22Rv1 (cell line): ENCODE measurements around the gene ARPC5.

Experiments
- H3K27ac ChIP-seq: fragments of 450-650 bp; 2 replicates; pipeline ENCODE4 v1.5.1; 2017
- CTCF ChIP-seq: fragments of 450-650 bp; IDR thresholded peaks from 2 replicates; pipeline ENCODE4 v1.5.1; 2017; ENCODE audit warnings: mild to moderate bottlenecking
- ZFX ChIP-seq: fragments of 450-650 bp; IDR thresholded peaks from 2 replicates; pipeline ENCODE4 v1.6.1; 2017; ENCODE audit warnings: antibody characterized with exemption, borderline replicate concordance

ARPC5 gene

GRCh38 chr1:183634429-183635065 is 1.0 kb downstream of the ARPC5 start:
- H3K27ac ChIP-seq: peak overlapping the region; percentile 89
- TF ChIP-seq CTCF (no peak), ZFX (no peak)

- TF ChIP-seq ZFX (no peak), CTCF (peak; percentile 84)
- peak overlapping the region; percentile 89 for H3K27ac ChIP-seq
Measured at GRCh38 chr1:183633676-183634343, 1.8 kb downstream of the ARPC5 start.

- TF ChIP-seq CTCF: no peak
- TF ChIP-seq ZFX: no peak
- H3K27ac ChIP-seq: no peak overlapping the region
Measured at GRCh38 chr1:183632964-183633363, 2.6 kb downstream of the ARPC5 start.

GRCh38 chr1:183632114-183632513 is 3.5 kb downstream of the ARPC5 start:
- H3K27ac ChIP-seq: no peak overlapping the region
- TF ChIP-seq CTCF (no peak), ZFX (no peak)

- TF ChIP-seq CTCF: no peak
- TF ChIP-seq ZFX: no peak
- no peak overlapping the region for H3K27ac ChIP-seq
Measured at GRCh38 chr1:183630748-183631147, 4.8 kb downstream of the ARPC5 start.

- no peak overlapping the region for H3K27ac ChIP-seq
- no peak for TF ChIP-seq ZFX
- no peak for TF ChIP-seq CTCF
Measured at GRCh38 chr1:183628537-183628936, 7.0 kb downstream of the ARPC5 start.

- peak overlapping the region; percentile 51 for H3K27ac ChIP-seq
Measured at GRCh38 chr1:183626236-183626635, 9.3 kb downstream of the ARPC5 start.
